Caco-2 (cell line): Measurements from ENCODE around the gene CEP120. TPM values are rescaled to one million over a fixed set of nuclear protein-coding genes. Genes with fewer than 3 reads are reported as not detected.
"Not testable (repeated sequence)": the region's sequence is repeated elsewhere in the genome, so short reads cannot be mapped to it uniquely, and the experiment has no call there.

Experiments used
- BruUV-seq: library from RNA; stranded (reverse); fragments of 400-500 nt; replicated peaks from 2 replicates; lab custom pipeline; 2021; lab: Mats Ljungman, UMichigan
- CTCF ChIA-PET: fragments of 300-600 bp; sonication (Branson Sonifier 250); formaldehyde crosslinking; loops from one replicate; lab custom pipeline; 2022; ENCODE audit warnings: antibody characterized with exemption; lab: Charles Lee
- POLR2A ChIA-PET: fragments of 300-600 bp; sonication (Branson Sonifier 250); formaldehyde crosslinking; loops from one replicate; lab custom pipeline; 2022; ENCODE audit warnings: antibody characterized with exemption; lab: Charles Lee
- DNase-seq, 2 experiments: peaks; one replicate each; pipeline versions ENCODE4 v3.0.0 to v3.0.0-alpha.2; 2020 to 2022
- H3K27me3 ChIP-seq: replicated peaks from 2 replicates; pipeline ENCODE4 v1.6.0; 2011; ENCODE audit warnings: low read length; ENCODE audit not compliant: control insufficient read depth, insufficient read depth
- H3K36me3 ChIP-seq: 2 replicates; pipeline ENCODE4 v1.5.1; 2011; ENCODE audit warnings: low read length; ENCODE audit not compliant: control insufficient read depth, insufficient read depth
- H3K4me1 ChIP-seq: fragments of 250-450 bp; sonication (Bioruptor Pico); 2 replicates; pipeline ENCODE4 v1.5.1; 2020; ENCODE audit warnings: mild to moderate bottlenecking
- H3K4me3 ChIP-seq: 2 replicates; pipeline ENCODE4 v1.5.1; 2011; ENCODE audit warnings: low read depth, mild to moderate bottlenecking, control low read depth, low read length
- H3K9me3 ChIP-seq: fragments of 250-450 bp; sonication (Bioruptor Pico); 2 replicates; pipeline ENCODE4 v1.5.1; 2020; ENCODE audit warnings: mild to moderate bottlenecking, moderate library complexity
- H3K27ac Mint-ChIP-seq: one replicate; pipeline ENCODE4 v1.8.0; 2022; ENCODE audit warnings: mixed read lengths; ENCODE audit not compliant: unreplicated experiment
- H3K27me3 Mint-ChIP-seq: one replicate; pipeline ENCODE4 v1.8.0; 2022; ENCODE audit warnings: mixed read lengths; ENCODE audit not compliant: insufficient read depth, unreplicated experiment
- H3K36me3 Mint-ChIP-seq: one replicate; pipeline ENCODE4 v1.8.0; 2022; ENCODE audit warnings: mild to moderate bottlenecking, mixed read lengths; ENCODE audit not compliant: insufficient read depth, unreplicated experiment
- H3K4me1 Mint-ChIP-seq: one replicate; pipeline ENCODE4 v1.8.0; 2022; ENCODE audit warnings: low read depth, mixed read lengths; ENCODE audit not compliant: unreplicated experiment
- H3K4me3 Mint-ChIP-seq: one replicate; pipeline ENCODE4 v1.8.0; 2022; ENCODE audit warnings: mild to moderate bottlenecking, moderate library complexity, mixed read lengths; ENCODE audit not compliant: unreplicated experiment
- H3K9me3 Mint-ChIP-seq: one replicate; pipeline ENCODE4 v1.8.0; 2022; ENCODE audit warnings: mixed read lengths; ENCODE audit not compliant: unreplicated experiment
- CTCF ChIP-seq, 2 experiments: fragments of 200-600 bp in 1 of 2; IDR thresholded peaks; 1 replicate in 1 of 2; 2 replicates in 1 of 2; pipeline versions ENCODE4 v1.5.1 to v1.8.0; 2011 to 2022; ENCODE audit warnings: antibody characterized with exemption in 1 of 2, control low read depth in 1 of 2, inconsistent platforms in 1 of 2, low read depth in 1 of 2, low read length in 1 of 2, mild to moderate bottlenecking in 1 of 2, moderate library complexity in 1 of 2; ENCODE audit not compliant: insufficient read depth in 1 of 2, severe bottlenecking in 1 of 2, unreplicated experiment in 1 of 2
- intact Hi-C: fragments of 100-400 bp; cut with micrococcal nuclease; formaldehyde crosslinking; loops from one replicate; pipeline ENCODE4 v1.10.0; 2022; ENCODE audit not compliant: unreplicated experiment
- total RNA-seq: library from RNA; stranded (reverse); gene quantifications from 2 replicates; pipeline ENCODE4 v1.2.3, GENCODE V29; 2022

Gene CEP120
- total RNA-seq, 1 experiment from 2014 or later: 25.8 TPM

- H3K27me3 ChIP-seq: no peaks in the 10 kb centered on the region
- Mint-ChIP-seq H3K4me1 (no peaks in the 10 kb centered on the region), H3K4me3 (no peak overlapping the region), H3K27ac (no peak overlapping the region), H3K36me3 (no peaks in the 10 kb centered on the region), H3K9me3 (no peaks in the 10 kb centered on the region), H3K27me3 (peaks cover 5% of the 10 kb centered on the region)
- no peaks in the 10 kb centered on the region for H3K36me3 ChIP-seq
- DNase-seq: no peak
- H3K9me3 ChIP-seq: 0 out of 2 replicates have a peak, but pooled peaks cover 4% of the 10 kb centered on the region
- ChIA-PET POLR2A (no interaction called here), CTCF (no interaction called here)
- no peak for TF ChIP-seq CTCF (IDR thresholded peaks at IDR 0.05; ENCODE audit: insufficient read depth in 1 of 2, low read depth in 1 of 2, low read length in 1 of 2, severe bottlenecking in 1 of 2, unreplicated experiment in 1 of 2)
- H3K4me1 ChIP-seq: no peaks in the 10 kb centered on the region
- H3K4me3 ChIP-seq: no peak overlapping the region
- BruUV-seq: no TSS peak
- intact Hi-C loops: no loop called here
Observed at GRCh38 chr5:123434796-123435195, 11.6 kb upstream of the CEP120 start.

- no peak for DNase-seq
Observed at GRCh38 chr5:123433596-123433995, 10.4 kb upstream of the CEP120 start.

GRCh38 chr5:123430441-123430840 lies 7.2 kb upstream of the CEP120 start:
- H3K27me3 ChIP-seq, H3K9me3 Mint-ChIP-seq, H3K27me3 Mint-ChIP-seq, H3K36me3 ChIP-seq, POLR2A ChIA-PET, H3K4me3 Mint-ChIP-seq, H3K4me3 ChIP-seq, H3K4me1 ChIP-seq, H3K27ac Mint-ChIP-seq, H3K36me3 Mint-ChIP-seq, H3K9me3 ChIP-seq, CTCF ChIA-PET, BruUV-seq, intact Hi-C loops, DNase-seq: not testable (repeated sequence)
- peaks cover 13% of the 10 kb centered on the region for H3K4me1 Mint-ChIP-seq

More at GRCh38 chr5:123433596-123433995, 10.4 kb upstream of the CEP120 start:
- BruUV-seq: no TSS peak
- intact Hi-C loops: no loop called here
- no peaks in the 10 kb centered on the region for H3K36me3 Mint-ChIP-seq
- CTCF ChIA-PET: no interaction called here
- no peaks in the 10 kb centered on the region for H3K36me3 ChIP-seq
- H3K4me1 ChIP-seq: peaks cover 7% of the 10 kb centered on the region; the same call in 1 of the 2 replicates
- no peaks in the 10 kb centered on the region for H3K27me3 ChIP-seq
- H3K27ac Mint-ChIP-seq: no peak overlapping the region
- POLR2A ChIA-PET: no interaction called here
- H3K4me3 Mint-ChIP-seq: no peak overlapping the region
- no peaks in the 10 kb centered on the region for H3K9me3 Mint-ChIP-seq
- H3K4me1 Mint-ChIP-seq: peaks cover 11% of the 10 kb centered on the region
- H3K4me3 ChIP-seq: no peak overlapping the region
- H3K9me3 ChIP-seq: 0 out of 2 replicates have a peak, but pooled peaks cover 4% of the 10 kb centered on the region
- peaks cover 5% of the 10 kb centered on the region for H3K27me3 Mint-ChIP-seq
- TF ChIP-seq CTCF (IDR thresholded peaks at IDR 0.05; ENCODE audit: insufficient read depth in 1 of 2, low read depth in 1 of 2, low read length in 1 of 2, severe bottlenecking in 1 of 2, unreplicated experiment in 1 of 2): no peak

GRCh38 chr5:123429993-123430392 lies 6.8 kb upstream of the CEP120 start:
- POLR2A ChIA-PET: no interaction called here
- Mint-ChIP-seq H3K36me3 (no peaks in the 10 kb centered on the region), H3K9me3 (no peaks in the 10 kb centered on the region), H3K4me1 (peaks cover 13% of the 10 kb centered on the region), H3K27me3 (peaks cover 5% of the 10 kb centered on the region), H3K4me3 (no peak overlapping the region), H3K27ac (no peak overlapping the region)
- CTCF ChIA-PET: no interaction called here
- BruUV-seq: no TSS peak
- H3K27me3 ChIP-seq: no peaks in the 10 kb centered on the region
- H3K36me3 ChIP-seq: no peaks in the 10 kb centered on the region
- no peak overlapping the region for H3K4me3 ChIP-seq
- no peak for DNase-seq
- 0 out of 2 replicates have a peak, but pooled peaks cover 4% of the 10 kb centered on the region for H3K9me3 ChIP-seq
- peaks cover 8% of the 10 kb centered on the region; the same call in 1 of the 2 replicates for H3K4me1 ChIP-seq
- TF ChIP-seq CTCF (IDR thresholded peaks at IDR 0.05; ENCODE audit: insufficient read depth in 1 of 2, low read depth in 1 of 2, low read length in 1 of 2, severe bottlenecking in 1 of 2, unreplicated experiment in 1 of 2): no peak
- intact Hi-C loops: no loop called here
